Measurements from ENCODE around the gene TMEM9. TPM values are rescaled to one million over a fixed set of nuclear protein-coding genes. Genes with fewer than 3 reads are reported as not detected.

Gene TMEM9
- polyA plus RNA-seq, 3 donors: 13.6 to 43.6 (median 22.4) TPM

DNA sequence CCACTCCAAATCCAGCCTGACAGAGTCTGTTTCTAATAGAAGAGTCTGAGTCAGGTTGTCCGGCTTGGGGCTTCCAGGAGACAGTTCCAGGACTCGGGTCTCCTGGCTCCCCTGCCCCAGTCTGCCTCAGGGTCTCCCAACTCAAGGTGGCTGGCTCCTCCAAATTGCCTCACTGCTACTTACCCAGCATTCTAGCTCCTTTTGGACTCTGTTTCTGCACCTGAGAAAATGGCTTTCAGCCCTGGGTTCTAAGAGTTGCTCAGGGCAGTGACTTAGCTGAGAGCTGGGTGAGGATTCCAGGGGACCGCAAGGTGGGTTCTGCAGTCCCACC lies 30.8 kb upstream of the TMEM9 start:
- Histone ChIP-seq H3K79me2 (ENCODE audit: insufficient read depth, low read length) (no peaks in the 10 kb centered on the region), H3K4me1 (ENCODE audit: control insufficient read depth in 1 of 2, insufficient read depth in 2 of 2, low read length in 2 of 2) (no peaks in the 10 kb centered on the region), H4K20me1 (ENCODE audit: insufficient read depth, low read length) (no peaks in the 10 kb centered on the region), H3K27me3 (ENCODE audit: control insufficient read depth in 2 of 2, insufficient read depth in 2 of 2, low read length in 2 of 2) (no peaks in the 10 kb centered on the region), H3K9me3 (replicated peaks in 1 of 2; ENCODE audit: control insufficient read depth in 1 of 2, insufficient read depth in 1 of 2, low read length in 2 of 2) (no peaks in the 10 kb centered on the region), H3K27ac (ENCODE audit: low read depth in 1 of 2, low read length in 2 of 2) (no peak overlapping the region), H3K4me3 (replicated peaks in 1 of 3; ENCODE audit: low read depth in 2 of 3, low read length in 3 of 3) (no peak overlapping the region), H3K36me3 (replicated peaks in 1 of 2; ENCODE audit: control insufficient read depth in 1 of 2, insufficient read depth in 2 of 2, low read length in 2 of 2) (no peaks in the 10 kb centered on the region), H2AFZ (ENCODE audit: insufficient read depth, low read depth, low read length, poor library complexity, severe bottlenecking) (no peak overlapping the region), H3K9ac (ENCODE audit: insufficient read depth, low read length, poor library complexity, severe bottlenecking) (no peak overlapping the region), H3K4me2 (replicated peaks; ENCODE audit: extremely low read depth, low read length, poor library complexity, severe bottlenecking) (no peak overlapping the region)
- peaks cover 17% of the 10 kb centered on the region for H3K4me1 Mint-ChIP-seq
- H3K27ac Mint-ChIP-seq: no peak overlapping the region
- intact Hi-C loops (cut with micrococcal nuclease): no loop called here
- peaks cover 0 to 3% (median 0%) of the 10 kb centered on the region in 7 donors for H3K9me3 Mint-ChIP-seq
- TF ChIP-seq, protein P1, sequence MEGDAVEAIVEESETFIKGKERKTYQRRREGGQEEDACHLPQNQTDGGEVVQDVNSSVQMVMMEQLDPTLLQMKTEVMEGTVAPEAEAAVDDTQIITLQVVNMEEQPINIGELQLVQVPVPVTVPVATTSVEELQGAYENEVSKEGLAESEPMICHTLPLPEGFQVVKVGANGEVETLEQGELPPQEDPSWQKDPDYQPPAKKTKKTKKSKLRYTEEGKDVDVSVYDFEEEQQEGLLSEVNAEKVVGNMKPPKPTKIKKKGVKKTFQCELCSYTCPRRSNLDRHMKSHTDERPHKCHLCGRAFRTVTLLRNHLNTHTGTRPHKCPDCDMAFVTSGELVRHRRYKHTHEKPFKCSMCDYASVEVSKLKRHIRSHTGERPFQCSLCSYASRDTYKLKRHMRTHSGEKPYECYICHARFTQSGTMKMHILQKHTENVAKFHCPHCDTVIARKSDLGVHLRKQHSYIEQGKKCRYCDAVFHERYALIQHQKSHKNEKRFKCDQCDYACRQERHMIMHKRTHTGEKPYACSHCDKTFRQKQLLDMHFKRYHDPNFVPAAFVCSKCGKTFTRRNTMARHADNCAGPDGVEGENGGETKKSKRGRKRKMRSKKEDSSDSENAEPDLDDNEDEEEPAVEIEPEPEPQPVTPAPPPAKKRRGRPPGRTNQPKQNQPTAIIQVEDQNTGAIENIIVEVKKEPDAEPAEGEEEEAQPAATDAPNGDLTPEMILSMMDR (IDR thresholded peaks at IDR 0.05): no peak
- H3K4me3 Mint-ChIP-seq: no peak overlapping the region
- no peaks in the 10 kb centered on the region for H3K36me3 Mint-ChIP-seq
- no peak for DNase-seq
- H3K27me3 Mint-ChIP-seq (ENCODE audit: low read depth in 3 of 3): peaks cover 8 to 15% (median 11%) of the 10 kb centered on the region in 3 donors
- 89% methylated on average over 2 of the region's 3 CpGs for WGBS (ENCODE audit: insufficient coverage)

DNA sequence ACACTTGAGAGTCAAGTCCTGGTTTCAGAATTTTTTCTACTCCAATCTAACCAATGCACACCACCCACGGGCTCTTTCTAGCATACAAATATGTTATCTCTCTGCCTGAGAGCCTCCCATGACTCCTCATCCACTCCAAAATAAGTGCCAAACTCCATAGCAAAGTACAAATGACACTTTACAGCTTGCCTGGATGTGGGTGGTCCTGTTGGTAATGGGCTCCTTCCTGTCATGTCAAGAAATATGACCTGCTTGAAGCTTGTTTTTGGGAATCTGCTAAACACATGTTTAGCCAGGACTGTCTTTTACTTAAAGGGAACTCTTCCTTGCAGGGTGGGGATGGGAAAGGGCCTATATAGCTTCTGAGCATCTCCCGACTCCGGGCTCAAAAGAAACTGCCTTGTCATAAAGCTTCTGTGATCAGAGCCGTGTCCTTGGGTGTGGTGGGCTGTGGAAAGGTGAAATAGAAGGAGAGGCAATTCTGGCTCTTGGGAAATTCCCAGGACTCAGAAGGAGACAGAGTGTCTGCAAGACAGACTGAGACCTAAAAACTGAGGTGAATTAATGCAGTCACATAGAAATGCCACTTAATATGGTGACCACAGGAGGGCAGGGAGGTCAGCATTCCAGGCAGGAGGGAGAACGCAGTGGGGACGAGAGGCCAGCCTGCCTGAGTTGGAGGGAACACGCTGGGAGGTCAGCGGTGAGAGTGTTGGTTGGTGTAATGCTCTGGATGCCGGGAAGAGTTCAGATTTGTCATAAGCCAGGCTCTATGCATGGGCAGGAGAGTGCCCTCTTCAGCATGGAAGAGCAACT lies 30.2 kb upstream of the TMEM9 start:
- peaks cover 22% of the 10 kb centered on the region for H3K4me1 Mint-ChIP-seq
- no peaks in the 10 kb centered on the region for H3K36me3 ChIP-seq (replicated peaks in 1 of 2; ENCODE audit: control insufficient read depth in 1 of 2, insufficient read depth in 2 of 2, low read length in 2 of 2)
- H3K27me3 Mint-ChIP-seq (ENCODE audit: low read depth in 3 of 3): peaks cover 4 to 11% (median 9%) of the 10 kb centered on the region in 3 donors
- H3K4me3 ChIP-seq (replicated peaks in 1 of 3; ENCODE audit: low read depth in 2 of 3, low read length in 3 of 3): no peak overlapping the region
- no peaks in the 10 kb centered on the region for H3K27me3 ChIP-seq (ENCODE audit: control insufficient read depth in 2 of 2, insufficient read depth in 2 of 2, low read length in 2 of 2)
- H3K27ac Mint-ChIP-seq: peak overlapping the region in 1 of 7 donors; percentile 16
- no peaks in the 10 kb centered on the region for H3K36me3 Mint-ChIP-seq
- H3K9ac ChIP-seq (ENCODE audit: insufficient read depth, low read length, poor library complexity, severe bottlenecking): no peak overlapping the region
- WGBS (ENCODE audit: insufficient coverage): 94% methylated on average over 4 of the region's 9 CpGs
- H4K20me1 ChIP-seq (ENCODE audit: insufficient read depth, low read length): no peaks in the 10 kb centered on the region
- no peak overlapping the region for H3K4me2 ChIP-seq (replicated peaks; ENCODE audit: extremely low read depth, low read length, poor library complexity, severe bottlenecking)
- no peak for DNase-seq
- H3K27ac ChIP-seq (ENCODE audit: low read depth in 1 of 2, low read length in 2 of 2): no peak overlapping the region
- intact Hi-C loops (cut with micrococcal nuclease): no loop called here
- H2AFZ ChIP-seq (ENCODE audit: insufficient read depth, low read depth, low read length, poor library complexity, severe bottlenecking): no peak overlapping the region
- TF ChIP-seq, protein P1 (IDR thresholded peaks at IDR 0.05): no peak
- H3K4me1 ChIP-seq (ENCODE audit: control insufficient read depth in 1 of 2, insufficient read depth in 2 of 2, low read length in 2 of 2): no peaks in the 10 kb centered on the region
- H3K9me3 ChIP-seq (replicated peaks in 1 of 2; ENCODE audit: control insufficient read depth in 1 of 2, insufficient read depth in 1 of 2, low read length in 2 of 2): no peaks in the 10 kb centered on the region
- H3K4me3 Mint-ChIP-seq: no peak overlapping the region
- H3K9me3 Mint-ChIP-seq: peaks cover 0 to 3% (median 0%) of the 10 kb centered on the region in 7 donors
- no peaks in the 10 kb centered on the region for H3K79me2 ChIP-seq (ENCODE audit: insufficient read depth, low read length)
